C1 segment of cervical spinal cord (tissue), 14 donors: Measurements from ENCODE around the gene KRTAP4-5.
"Not testable (repeated sequence)": the region's sequence is repeated elsewhere in the genome, so short reads cannot be mapped to it uniquely, and the experiment has no call there.

Experiments
- DNase-seq, 14 donors: peaks; one replicate each; lab custom pipeline; 2025; lab: John Stamatoyannopoulos, UW

The KRTAP4-5 gene

GRCh38 chr17:41147531-41148204, 2.0 kb downstream of the KRTAP4-5 start:
- DNase-seq = no peak

- no peak for DNase-seq
Observed at GRCh38 chr17:41145261-41145660, 4.4 kb downstream of the KRTAP4-5 start.

GRCh38 chr17:41144846-41145245, 4.8 kb downstream of the KRTAP4-5 start:
- no peak for DNase-seq

- no peak for DNase-seq
Observed at GRCh38 chr17:41141361-41141760, 8.3 kb downstream of the KRTAP4-5 start.

GRCh38 chr17:41140360-41141131, 9.1 kb downstream of the KRTAP4-5 start, which contains the start of gene KRTAP4-6:
Gene KRTAP4-6, minus strand, starts transcription at chr17:41140544. Its CDS starts 57 bp downstream, at chr17:41140487.
- DNase-seq = no peak

- not testable (repeated sequence) for DNase-seq
Observed at GRCh38 chr17:41139865-41140264, 9.8 kb downstream of the KRTAP4-5 start.

- no peak for DNase-seq
Observed at GRCh38 chr17:41133880-41134735, 15.5 kb downstream of the KRTAP4-5 start.

- no peak for DNase-seq
Observed at GRCh38 chr17:41131979-41132378, 17.6 kb downstream of the KRTAP4-5 start.

- DNase-seq = no peak
Observed at GRCh38 chr17:41127371-41127770, 22.3 kb downstream of the KRTAP4-5 start.

GRCh38 chr17:41126412-41126811, 23.2 kb downstream of the KRTAP4-5 start:
- no peak for DNase-seq

GRCh38 chr17:41125064-41125463, 24.6 kb downstream of the KRTAP4-5 start:
- DNase-seq = no peak

- not testable (repeated sequence) for DNase-seq
Observed at GRCh38 chr17:41123991-41124371, 25.6 kb downstream of the KRTAP4-5 start, which contains the start of gene KRTAP4-12. Gene KRTAP4-12, minus strand, starts transcription at chr17:41124182. Its CDS starts 60 bp downstream, at chr17:41124122.

- DNase-seq = not testable (repeated sequence)
Observed at GRCh38 chr17:41123292-41123990, 26.2 kb downstream of the KRTAP4-5 start.

GRCh38 chr17:41121742-41122141, 27.9 kb downstream of the KRTAP4-5 start:
- DNase-seq = no peak

GRCh38 chr17:41119696-41120690, 29.6 kb downstream of the KRTAP4-5 start:
- not testable (repeated sequence) for DNase-seq

- DNase-seq = no peak
Observed at GRCh38 chr17:41118721-41119120, 30.9 kb downstream of the KRTAP4-5 start.

- not testable (repeated sequence) for DNase-seq
Observed at GRCh38 chr17:41117846-41118386, 31.7 kb downstream of the KRTAP4-5 start, which contains the start of gene KRTAP4-11. Gene KRTAP4-11, minus strand, starts transcription at chr17:41118373. Its CDS starts 58 bp downstream, at chr17:41118315.

- DNase-seq = no peak
Observed at GRCh38 chr17:41116297-41116696, 33.3 kb downstream of the KRTAP4-5 start.

- no peak for DNase-seq
Observed at GRCh38 chr17:41111151-41111885, 38.3 kb downstream of the KRTAP4-5 start.
